Measurements from ENCODE around the gene TRHDE. TPM values are rescaled to one million over a fixed set of nuclear protein-coding genes. Genes with fewer than 3 reads are reported as not detected.

Gene TRHDE
- total and polyA plus RNA-seq, 2 donors from 2014 or later, result 1.6 to 18.6 TPM

- H3K27ac ChIP-seq (ENCODE audit: low read depth in 2 of 2, low read length in 2 of 2), result no peak overlapping the region
- no peaks in the 10 kb centered on the region for H3K4me1 ChIP-seq (ENCODE audit: control insufficient read depth in 2 of 3, insufficient read depth in 2 of 3, low read depth in 1 of 3, low read length in 3 of 3)
- no peak for FAIRE-seq
- H3K36me3 ChIP-seq (ENCODE audit: control insufficient read depth in 2 of 3, insufficient read depth in 3 of 3, low read length in 3 of 3), result no peaks in the 10 kb centered on the region
- intact Hi-C loops (cut with DNase I), result no loop called here
- no peak for TF ChIP-seq CTCF (IDR thresholded peaks at IDR 0.05; ENCODE audit: borderline replicate concordance, extremely low read depth, insufficient read depth)
- H3K9ac ChIP-seq (ENCODE audit: low read length in 3 of 3), result no peak overlapping the region
- no peaks in the 10 kb centered on the region for H3K27me3 ChIP-seq (ENCODE audit: control insufficient read depth, insufficient read depth, low read length)
- no peak for DNase-seq
- H3K9me3 ChIP-seq (ENCODE audit: control insufficient read depth in 2 of 3, insufficient read depth in 1 of 3, low read length in 3 of 3), result no peaks in the 10 kb centered on the region
- H3K4me3 ChIP-seq (ENCODE audit: low read length in 3 of 3), result no peak overlapping the region
Measured at GRCh38 chr12:72521326-72521725, 249.2 kb downstream of the TRHDE start.

DNA sequence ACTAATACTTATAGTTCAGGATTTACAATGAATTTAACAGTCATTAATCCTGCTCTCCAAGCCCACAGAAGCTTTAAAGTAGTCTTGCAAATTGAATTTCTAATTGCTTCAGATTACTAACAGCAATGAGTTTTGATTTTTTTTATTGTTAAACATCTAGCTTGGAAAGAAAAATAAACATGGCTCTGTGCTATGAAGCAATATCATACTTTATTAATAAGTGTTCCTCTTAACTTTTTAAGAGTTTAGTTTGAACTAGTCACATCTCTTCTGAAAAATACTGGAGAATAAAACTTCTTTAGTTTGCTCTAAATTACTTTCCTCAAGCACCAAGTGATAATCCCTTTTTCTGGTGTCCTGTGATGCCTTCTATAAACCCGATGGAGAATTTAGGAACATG lies 250.2 kb downstream of the TRHDE start:
- H3K27me3 ChIP-seq (ENCODE audit: control insufficient read depth, insufficient read depth, low read length), result no peaks in the 10 kb centered on the region
- FAIRE-seq (no peak), DNase-seq (no peak)
- no peaks in the 10 kb centered on the region for H3K9me3 ChIP-seq (ENCODE audit: control insufficient read depth in 2 of 3, insufficient read depth in 1 of 3, low read length in 3 of 3)
- no peaks in the 10 kb centered on the region for H3K4me1 ChIP-seq (ENCODE audit: control insufficient read depth in 2 of 3, insufficient read depth in 2 of 3, low read depth in 1 of 3, low read length in 3 of 3)
- intact Hi-C loops (cut with DNase I), result no loop called here
- no peak for TF ChIP-seq CTCF (IDR thresholded peaks at IDR 0.05; ENCODE audit: borderline replicate concordance, extremely low read depth, insufficient read depth)
- H3K36me3 ChIP-seq (ENCODE audit: control insufficient read depth in 2 of 3, insufficient read depth in 3 of 3, low read length in 3 of 3), result no peaks in the 10 kb centered on the region
- no peak overlapping the region for H3K9ac ChIP-seq (ENCODE audit: low read length in 3 of 3)
- H3K27ac ChIP-seq (ENCODE audit: low read depth in 2 of 2, low read length in 2 of 2), result no peak overlapping the region
- H3K4me3 ChIP-seq (ENCODE audit: low read length in 3 of 3), result no peak overlapping the region

GRCh38 chr12:72523754-72524153 lies 251.6 kb downstream of the TRHDE start:
- Histone ChIP-seq H3K4me3 (ENCODE audit: low read length in 3 of 3) (no peak overlapping the region), H3K36me3 (ENCODE audit: control insufficient read depth in 2 of 3, insufficient read depth in 3 of 3, low read length in 3 of 3) (no peaks in the 10 kb centered on the region), H3K9me3 (ENCODE audit: control insufficient read depth in 2 of 3, insufficient read depth in 1 of 3, low read length in 3 of 3) (no peaks in the 10 kb centered on the region), H3K9ac (ENCODE audit: low read length in 3 of 3) (no peak overlapping the region), H3K27ac (ENCODE audit: low read depth in 2 of 2, low read length in 2 of 2) (no peak overlapping the region), H3K4me1 (ENCODE audit: control insufficient read depth in 2 of 3, insufficient read depth in 2 of 3, low read depth in 1 of 3, low read length in 3 of 3) (no peaks in the 10 kb centered on the region), H3K27me3 (ENCODE audit: control insufficient read depth, insufficient read depth, low read length) (no peaks in the 10 kb centered on the region)
- TF ChIP-seq CTCF (IDR thresholded peaks at IDR 0.05; ENCODE audit: borderline replicate concordance, extremely low read depth, insufficient read depth), result no peak
- FAIRE-seq (no peak), DNase-seq (no peak)
- intact Hi-C loops (cut with DNase I), result no loop called here
